ENCODE data around the gene KCNE1. TPM values are rescaled to one million over a fixed set of nuclear protein-coding genes. Genes with fewer than 3 reads are reported as not detected.

Gene KCNE1
- total RNA-seq, 4 donors from 2014 or later: 0.34 to 1.7 (median 0.58) TPM

- DNase-seq (ENCODE audit: low spot score in 2 of 2): no peak
- no peaks in the 10 kb centered on the region for H3K36me3 ChIP-seq
- TF ChIP-seq POLR2AphosphoS5 (IDR thresholded peaks at IDR 0.05) (no peak), EP300 (IDR thresholded peaks at IDR 0.05) (no peak), CTCF (IDR thresholded peaks at IDR 0.05) (no peak)
- WGBS: 57% methylated on average over 10 of the region's 10 CpGs
- H3K4me1 ChIP-seq: peaks cover 21% of the 10 kb centered on the region
- H3K27me3 ChIP-seq: no peaks in the 10 kb centered on the region
- H3K27ac ChIP-seq: peak overlapping the region; percentile 67
- no peak overlapping the region for H3K4me3 ChIP-seq
- no peaks in the 10 kb centered on the region for H3K9me3 ChIP-seq
Measured at GRCh38 chr21:34545079-34545884, 33.3 kb upstream of the KCNE1 start.

GRCh38 chr21:34544032-34544496 lies 32.1 kb upstream of the KCNE1 start:
- no peak overlapping the region for H3K27ac ChIP-seq
- H3K36me3 ChIP-seq: no peaks in the 10 kb centered on the region
- no peak for DNase-seq (ENCODE audit: low spot score in 2 of 2)
- no peaks in the 10 kb centered on the region for H3K27me3 ChIP-seq
- H3K9me3 ChIP-seq: no peaks in the 10 kb centered on the region
- H3K4me1 ChIP-seq: peaks cover 21% of the 10 kb centered on the region
- H3K4me3 ChIP-seq: no peak overlapping the region
- WGBS: 82% methylated on average over 7 of the region's 7 CpGs
- TF ChIP-seq EP300 (IDR thresholded peaks at IDR 0.05): no peak
- TF ChIP-seq POLR2A (IDR thresholded peaks at IDR 0.05): no peak
- peak in 1 of 3 donors; percentile 19 for TF ChIP-seq POLR2AphosphoS5 (IDR thresholded peaks at IDR 0.05)
- TF ChIP-seq CTCF (IDR thresholded peaks at IDR 0.05): peak; percentile 48 to 51

DNA sequence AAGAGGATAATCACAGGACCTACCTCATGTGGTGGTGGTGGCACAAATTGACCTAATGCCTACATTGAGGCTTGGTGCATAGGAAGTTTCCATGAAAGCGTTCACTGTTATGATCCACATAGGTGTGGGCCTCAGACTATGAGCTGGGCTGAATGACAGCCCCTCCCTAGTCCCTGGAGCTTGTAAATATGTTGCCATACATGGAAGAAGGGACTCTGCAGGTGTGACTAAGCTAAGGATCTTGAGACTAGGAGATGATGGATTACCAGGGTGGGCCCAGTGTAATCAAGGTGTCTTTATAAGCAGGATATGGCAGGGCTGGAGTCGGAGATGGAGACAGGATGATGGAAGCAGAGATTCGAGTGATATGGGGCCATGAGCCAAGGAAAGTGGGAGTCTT lies 31.0 kb upstream of the KCNE1 start:
- Histone ChIP-seq H3K4me3 (no peak overlapping the region), H3K4me1 (peaks cover 21% of the 10 kb centered on the region), H3K36me3 (no peaks in the 10 kb centered on the region), H3K9me3 (no peaks in the 10 kb centered on the region), H3K27ac (no peak overlapping the region), H3K27me3 (no peaks in the 10 kb centered on the region)
- DNase-seq (ENCODE audit: low spot score in 2 of 2): no peak
- 87% methylated on average over 3 of the region's 3 CpGs for WGBS
- TF ChIP-seq POLR2AphosphoS5 (IDR thresholded peaks at IDR 0.05) (no peak), POLR2A (IDR thresholded peaks at IDR 0.05) (no peak), EP300 (IDR thresholded peaks at IDR 0.05) (no peak), CTCF (IDR thresholded peaks at IDR 0.05) (no peak)

DNA sequence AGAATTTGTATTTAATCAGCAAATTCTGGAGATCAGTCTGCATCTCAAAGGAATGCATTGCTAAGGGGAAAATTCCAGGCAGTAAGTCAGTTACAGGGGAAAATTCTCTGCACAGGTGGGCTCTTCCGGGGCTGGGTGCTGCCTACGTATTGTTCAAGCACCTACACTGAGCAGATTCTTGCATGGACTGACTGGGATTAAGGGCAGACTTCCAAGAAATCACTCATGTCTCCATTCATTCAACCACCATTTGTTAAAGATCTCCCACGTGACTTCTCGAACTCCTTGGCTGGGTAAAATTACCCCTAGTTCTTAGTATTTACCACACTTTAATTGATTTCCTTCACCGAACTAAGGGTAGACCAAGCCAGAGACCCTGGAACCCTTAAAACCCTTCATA lies 28.2 kb upstream of the KCNE1 start:
- no peak for DNase-seq (ENCODE audit: low spot score in 2 of 2)
- 86% methylated on average over 5 of the region's 5 CpGs for WGBS
- no peaks in the 10 kb centered on the region for H3K9me3 ChIP-seq
- H3K27me3 ChIP-seq: no peaks in the 10 kb centered on the region
- H3K36me3 ChIP-seq: no peaks in the 10 kb centered on the region
- TF ChIP-seq EP300 (IDR thresholded peaks at IDR 0.05): no peak
- no peak for TF ChIP-seq POLR2A (IDR thresholded peaks at IDR 0.05)
- TF ChIP-seq CTCF (IDR thresholded peaks at IDR 0.05): no peak
- no peak for TF ChIP-seq POLR2AphosphoS5 (IDR thresholded peaks at IDR 0.05)
- H3K4me1 ChIP-seq: peaks cover 25% of the 10 kb centered on the region
- H3K4me3 ChIP-seq: no peak overlapping the region
- no peak overlapping the region for H3K27ac ChIP-seq

DNA sequence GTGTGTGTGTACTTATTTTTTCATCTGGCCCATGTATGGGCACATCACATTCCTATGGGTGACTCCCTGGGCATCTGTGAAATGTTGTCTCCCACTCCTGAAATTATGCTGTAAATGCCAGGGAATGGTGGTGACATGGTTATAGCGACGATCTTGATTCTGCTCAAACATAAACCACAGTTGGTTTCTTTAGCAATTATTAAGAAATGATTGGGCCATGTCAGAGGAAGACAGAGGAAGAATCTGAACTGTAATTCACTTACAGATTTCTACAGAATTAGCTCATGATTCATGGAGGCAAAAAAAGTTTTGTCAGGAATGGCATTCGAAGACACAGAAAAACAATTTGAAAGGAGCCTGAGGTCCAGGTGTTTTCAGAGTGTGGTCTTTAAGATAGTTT lies 25.8 kb upstream of the KCNE1 start:
- H3K4me3 ChIP-seq: no peak overlapping the region
- no peaks in the 10 kb centered on the region for H3K36me3 ChIP-seq
- H3K27ac ChIP-seq: no peak overlapping the region
- DNase-seq (ENCODE audit: low spot score in 2 of 2): no peak
- peaks cover 19% of the 10 kb centered on the region for H3K4me1 ChIP-seq
- H3K27me3 ChIP-seq: no peaks in the 10 kb centered on the region
- TF ChIP-seq POLR2AphosphoS5 (IDR thresholded peaks at IDR 0.05) (no peak), EP300 (IDR thresholded peaks at IDR 0.05) (no peak), POLR2A (IDR thresholded peaks at IDR 0.05) (no peak), CTCF (IDR thresholded peaks at IDR 0.05) (no peak)
- H3K9me3 ChIP-seq: no peaks in the 10 kb centered on the region
- 91% methylated on average over 3 of the region's 3 CpGs for WGBS
